GM12878 (cell line): ENCODE measurements around the gene TBC1D2B. TPM values are rescaled to one million over a fixed set of nuclear protein-coding genes. Genes with fewer than 3 reads are reported as not detected.
A peak's percentile ranks its signal among the peaks of the same experiment; 100 is the strongest.

Source experiments
- ATAC-seq: fragments of 200-7000 bp; cut with Tn5 transposase; 3 replicates; pipeline ENCODE4 v1.9.1; 2020; ENCODE audit warnings: mild to moderate bottlenecking, moderate library complexity
- BruUV-seq: library from RNA; stranded (reverse); fragments of 400-500 nt; replicated peaks from 2 replicates; lab custom pipeline; 2021; lab: Mats Ljungman, UMichigan
- CTCF ChIA-PET: fragments of 300-600 bp; sonication (Branson Sonifier 250); formaldehyde crosslinking; extraction: SDS; loops from one replicate; lab custom pipeline; 2021; ENCODE audit warnings: inconsistent platforms; lab: Yijun Ruan, JAX
- POLR2A ChIA-PET: fragments of 350-600 bp; formaldehyde crosslinking; extraction: SDS; loops from one replicate; lab custom pipeline; 2021; ENCODE audit warnings: inconsistent platforms; lab: Charles Lee
- RAD21 ChIA-PET: fragments of 300-600 bp; sonication (Branson Sonifier 250); formaldehyde crosslinking; loops from one replicate; lab custom pipeline; 2023; ENCODE audit warnings: antibody characterized with exemption; ENCODE audit not compliant: unreplicated experiment; lab: Charles Lee
- SMC1A ChIA-PET: fragments of 300-600 bp; sonication (Branson Sonifier 250); formaldehyde crosslinking; loops from one replicate; lab custom pipeline; 2023; ENCODE audit not compliant: unreplicated experiment, uncharacterized antibody; lab: Charles Lee
- DNase-seq: peaks from one replicate; pipeline ENCODE4 v3.0.0-alpha.2; 2011; ENCODE audit warnings: low read depth, low spot score
- FAIRE-seq: peaks from 3 replicates; lab custom pipeline; 2011; peaks lifted over from hg19 to GRCh38; lab: Jason Lieb, UNC
- H2AFZ ChIP-seq: 2 replicates; pipeline ENCODE4 v1.6.0; 2011; ENCODE audit warnings: low read depth, low read length, control low read depth; ENCODE audit not compliant: control insufficient read depth
- H3K27ac ChIP-seq: 2 replicates; pipeline ENCODE4 v1.5.1; 2011; ENCODE audit warnings: control low read depth; ENCODE audit not compliant: control insufficient read depth, insufficient read depth
- H3K27me3 ChIP-seq, 2 experiments: replicated peaks in 1 of 2; 2 replicates each; pipeline versions ENCODE4 v1.6.0 to v1.6.1; 2011; ENCODE audit warnings: low read length in 1 of 2; ENCODE audit not compliant: control insufficient read depth in 2 of 2, insufficient read depth in 2 of 2
- H3K36me3 ChIP-seq, 2 experiments: 2 replicates each; pipeline ENCODE4 v1.5.1; 2011; ENCODE audit warnings: low read length in 1 of 2; ENCODE audit not compliant: control insufficient read depth in 2 of 2, insufficient read depth in 2 of 2
- H3K4me1 ChIP-seq: 2 replicates; pipeline ENCODE4 v1.6.1; 2011; ENCODE audit warnings: mild to moderate bottlenecking, low read length, moderate library complexity, mixed read lengths; ENCODE audit not compliant: control insufficient read depth, insufficient read depth
- H3K4me2 ChIP-seq: 2 replicates; pipeline ENCODE4 v1.6.0; 2011; ENCODE audit warnings: control low read depth; ENCODE audit not compliant: control insufficient read depth, insufficient read depth
- H3K4me3 ChIP-seq: fragments of 200-600 bp; sonication (generic); 2 replicates; pipeline ENCODE4 v1.5.1; 2016
- H3K79me2 ChIP-seq: 2 replicates; pipeline ENCODE4 v1.6.0; 2011; ENCODE audit warnings: low read length; ENCODE audit not compliant: control insufficient read depth, insufficient read depth
- H3K9ac ChIP-seq: 2 replicates; pipeline ENCODE4 v1.8.0; 2011; ENCODE audit warnings: low read length, control low read depth, mixed read lengths; ENCODE audit not compliant: control insufficient read depth, insufficient read depth
- H3K9me3 ChIP-seq: replicated peaks from 3 replicates; pipeline ENCODE4 v1.5.1; 2011; ENCODE audit warnings: mild to moderate bottlenecking, low read length; ENCODE audit not compliant: control insufficient read depth, insufficient read depth
- H4K20me1 ChIP-seq: 2 replicates; pipeline ENCODE4 v1.6.0; 2011; ENCODE audit not compliant: control insufficient read depth, insufficient read depth
- ASH2L ChIP-seq: fragments of 300-600, 200-600 bp; sonication (generic); IDR thresholded peaks from 2 replicates; pipeline ENCODE4 v1.6.1; 2017; ENCODE audit warnings: low read depth, mild to moderate bottlenecking, borderline replicate concordance
- CREB1 ChIP-seq: IDR thresholded peaks from 2 replicates; pipeline ENCODE4 v1.6.1; 2012; ENCODE audit warnings: low read depth, mild to moderate bottlenecking, inconsistent platforms
- FOXM1 ChIP-seq: IDR thresholded peaks from 2 replicates; pipeline ENCODE4 v1.6.1; 2012; ENCODE audit warnings: low read depth, mild to moderate bottlenecking, inconsistent platforms, low read length, moderate library complexity
- HDGF ChIP-seq: fragments of 450-650 bp; IDR thresholded peaks from 2 replicates; pipeline ENCODE4 v1.6.1; 2016; ENCODE audit warnings: antibody characterized with exemption
- IRF3 ChIP-seq: fragments of 450-650 bp; IDR thresholded peaks from 2 replicates; pipeline ENCODE4 v1.6.1; 2014; ENCODE audit warnings: mild to moderate bottlenecking
- IRF4 ChIP-seq: IDR thresholded peaks from 2 replicates; pipeline ENCODE4 v1.6.1; 2011; ENCODE audit warnings: low read depth, low read length
- MEF2B ChIP-seq: fragments of 450-650 bp; IDR thresholded peaks from 2 replicates; pipeline ENCODE4 v1.6.1; 2018; ENCODE audit warnings: mild to moderate bottlenecking, moderate library complexity; ENCODE audit not compliant: partially characterized antibody, poor library complexity, severe bottlenecking
- MXI1 ChIP-seq: fragments of 150-350 bp; IDR thresholded peaks from 2 replicates; pipeline ENCODE4 v1.6.1; 2011; ENCODE audit warnings: low read depth, mild to moderate bottlenecking, inconsistent platforms, low read length, improper control_type of control experiment
- POLR2AphosphoS2 ChIP-seq: IDR thresholded peaks from 2 replicates; pipeline ENCODE4 v1.6.1; 2011; ENCODE audit warnings: low read depth, mild to moderate bottlenecking, low read length, improper control_type of control experiment, moderate library complexity
- POU2F2 ChIP-seq: IDR thresholded peaks from 3 replicates; pipeline ENCODE4 v1.6.1; 2011; ENCODE audit warnings: low read depth, mild to moderate bottlenecking, low read length, borderline replicate concordance
- RELB ChIP-seq: fragments of 450-650 bp; IDR thresholded peaks from 2 replicates; pipeline ENCODE4 v1.6.1; 2017; ENCODE audit warnings: low read depth, mild to moderate bottlenecking, moderate library complexity
- SMARCA5 ChIP-seq: fragments of 450-650 bp; IDR thresholded peaks from 2 replicates; pipeline ENCODE4 v1.6.1; 2017; ENCODE audit warnings: mild to moderate bottlenecking
- YY1 ChIP-seq: IDR thresholded peaks from 2 replicates; pipeline ENCODE4 v1.6.1; 2011; ENCODE audit warnings: low read depth, mild to moderate bottlenecking, low read length
- ZBED1 ChIP-seq: IDR thresholded peaks from 2 replicates; pipeline ENCODE4 v1.6.1; 2016; ENCODE audit warnings: borderline replicate concordance
- ZZZ3 ChIP-seq: IDR thresholded peaks from 2 replicates; pipeline ENCODE4 v1.6.1; 2011; ENCODE audit warnings: low read depth; ENCODE audit not compliant: control insufficient read depth, insufficient read length
- WGBS: methylation state at CpG from one replicate; pipeline ENCODE4 v1.1.6; 2016; ENCODE audit warnings: low lambda C conversion rate; ENCODE audit not compliant: insufficient replicate concordance, insufficient coverage; ENCODE audit errors: missing lambda C conversion rate; 5-methylcytosine and 5-hydroxymethylcytosine counted together
- in situ Hi-C: fragments of 300-500 bp; cut with MboI; formaldehyde crosslinking; loops from 9 replicates; pipeline ENCODE4 v1.14.3; 2018; ENCODE audit warnings: mixed read lengths
- intact Hi-C: fragments of 100-400 bp; cut with micrococcal nuclease; formaldehyde crosslinking; loops from one replicate; pipeline ENCODE4 v1.14.2; 2022; ENCODE audit not compliant: unreplicated experiment
- polyA plus RNA-seq, 11 experiments: library from polyadenylated mRNA; depleted of rRNA in 4 of 11; unstranded in 6 of 11; stranded (reverse) in 5 of 11; fragments of >200 nt; fragmentation: Nextera tagmentation in 4 of 11; fragmentation: Illumina TruSeq in 1 of 11; extraction: Ambion mirVana in 4 of 11; extraction: Trizol in 1 of 11; gene quantifications; 1 replicate in 1 of 11; 2 replicates in 10 of 11; pipeline versions ENCODE4 v1.2.1 to v1.2.3, GENCODE V29; 2011 to 2016; ENCODE audit warnings: inconsistent platforms in 2 of 11, missing spikeins in 2 of 11, low read depth in 1 of 11
- total RNA-seq, 4 experiments: library from RNA; depleted of rRNA in 3 of 4; stranded (reverse); fragments of >200 nt in 3 of 4; fragmentation: Illumina TruSeq in 1 of 4; extraction: Trizol in 1 of 4; gene quantifications; 2 replicates each; pipeline versions ENCODE4 v1.2.1 to v1.2.3, GENCODE V29; 2013 to 2021
- TF ChIP-seq, protein P1 (sequence below): fragments of 450-650 bp; IDR thresholded peaks from 2 replicates; pipeline ENCODE4 v1.6.1; 2017; ENCODE audit warnings: mild to moderate bottlenecking, moderate library complexity
- TF ChIP-seq, protein P2 (sequence below): IDR thresholded peaks from 2 replicates; pipeline ENCODE4 v1.6.1; 2012; ENCODE audit warnings: low read depth, low read length, improper control_type of control experiment

Gene TBC1D2B
- total and polyA plus RNA-seq, 10 of the 15 experiments (the other 5 are each of a cell fraction or from before 2014, with no cell fraction given) = 1.3 to 53.4 (median 19.4) TPM

DNA sequence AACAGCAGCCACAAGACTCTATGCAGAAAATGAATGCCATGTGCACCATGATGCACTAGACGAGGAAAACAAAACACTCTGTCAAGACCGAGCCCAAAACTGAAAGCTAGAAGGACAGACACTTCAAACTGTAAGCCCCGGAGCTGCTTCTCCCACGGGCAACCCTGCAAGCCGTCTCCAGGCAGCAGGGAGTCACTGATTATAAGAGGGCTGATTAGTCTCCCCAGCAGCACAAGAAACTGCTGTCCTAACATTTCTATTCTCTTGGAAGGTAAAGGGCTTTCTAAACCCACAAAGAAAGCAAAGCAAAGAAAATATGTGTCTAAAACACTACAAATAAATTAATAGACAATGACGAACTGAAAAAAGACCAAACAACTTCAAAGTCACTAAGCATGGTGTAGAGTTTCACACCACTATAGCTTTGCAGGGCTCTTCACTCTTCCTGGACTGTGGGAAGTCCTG is 15.5 kb downstream of the TBC1D2B start:
- intact Hi-C loops = no loop called here
- H3K9ac ChIP-seq = peak overlapping the region; percentile 62
- 0 out of 2 replicates have a peak, but pooled peaks have one; percentile 45 for TF ChIP-seq SMARCA5
- TF ChIP-seq, protein P1, sequence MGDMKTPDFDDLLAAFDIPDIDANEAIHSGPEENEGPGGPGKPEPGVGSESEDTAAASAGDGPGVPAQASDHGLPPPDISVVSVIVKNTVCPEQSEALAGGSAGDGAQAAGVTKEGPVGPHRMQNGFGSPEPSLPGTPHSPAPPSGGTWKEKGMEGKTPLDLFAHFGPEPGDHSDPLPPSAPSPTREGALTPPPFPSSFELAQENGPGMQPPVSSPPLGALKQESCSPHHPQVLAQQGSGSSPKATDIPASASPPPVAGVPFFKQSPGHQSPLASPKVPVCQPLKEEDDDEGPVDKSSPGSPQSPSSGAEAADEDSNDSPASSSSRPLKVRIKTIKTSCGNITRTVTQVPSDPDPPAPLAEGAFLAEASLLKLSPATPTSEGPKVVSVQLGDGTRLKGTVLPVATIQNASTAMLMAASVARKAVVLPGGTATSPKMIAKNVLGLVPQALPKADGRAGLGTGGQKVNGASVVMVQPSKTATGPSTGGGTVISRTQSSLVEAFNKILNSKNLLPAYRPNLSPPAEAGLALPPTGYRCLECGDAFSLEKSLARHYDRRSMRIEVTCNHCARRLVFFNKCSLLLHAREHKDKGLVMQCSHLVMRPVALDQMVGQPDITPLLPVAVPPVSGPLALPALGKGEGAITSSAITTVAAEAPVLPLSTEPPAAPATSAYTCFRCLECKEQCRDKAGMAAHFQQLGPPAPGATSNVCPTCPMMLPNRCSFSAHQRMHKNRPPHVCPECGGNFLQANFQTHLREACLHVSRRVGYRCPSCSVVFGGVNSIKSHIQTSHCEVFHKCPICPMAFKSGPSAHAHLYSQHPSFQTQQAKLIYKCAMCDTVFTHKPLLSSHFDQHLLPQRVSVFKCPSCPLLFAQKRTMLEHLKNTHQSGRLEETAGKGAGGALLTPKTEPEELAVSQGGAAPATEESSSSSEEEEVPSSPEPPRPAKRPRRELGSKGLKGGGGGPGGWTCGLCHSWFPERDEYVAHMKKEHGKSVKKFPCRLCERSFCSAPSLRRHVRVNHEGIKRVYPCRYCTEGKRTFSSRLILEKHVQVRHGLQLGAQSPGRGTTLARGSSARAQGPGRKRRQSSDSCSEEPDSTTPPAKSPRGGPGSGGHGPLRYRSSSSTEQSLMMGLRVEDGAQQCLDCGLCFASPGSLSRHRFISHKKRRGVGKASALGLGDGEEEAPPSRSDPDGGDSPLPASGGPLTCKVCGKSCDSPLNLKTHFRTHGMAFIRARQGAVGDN = peak; percentile 59
- peak; percentile 51; the same call in 1 of the 2 replicates for TF ChIP-seq ASH2L
- TF ChIP-seq ZZZ3 = no peak
- TF ChIP-seq RELB = peak; percentile 36; the same call in 1 of the 2 replicates
- no peak for TF ChIP-seq IRF3
- TF ChIP-seq, protein P2, sequence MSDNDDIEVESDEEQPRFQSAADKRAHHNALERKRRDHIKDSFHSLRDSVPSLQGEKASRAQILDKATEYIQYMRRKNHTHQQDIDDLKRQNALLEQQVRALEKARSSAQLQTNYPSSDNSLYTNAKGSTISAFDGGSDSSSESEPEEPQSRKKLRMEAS = peak; percentile 28; the same call in 1 of the 2 replicates
- no peak for TF ChIP-seq CREB1
- no peak for TF ChIP-seq IRF4
- TF ChIP-seq MEF2B = peak; percentile 43
- no peak for TF ChIP-seq HDGF
- TF ChIP-seq POU2F2 = no peak
- TF ChIP-seq FOXM1 = 0 out of 2 replicates have a peak, but pooled peaks have one; percentile 18
- TF ChIP-seq ZBED1 = no peak
- TF ChIP-seq MXI1 = 0 out of 2 replicates have a peak, but pooled peaks have one; percentile 34
- TF ChIP-seq YY1 = no peak
- no peak for TF ChIP-seq POLR2AphosphoS2

More for the DNA sequence above, 15.5 kb downstream of the TBC1D2B start:
- Histone ChIP-seq H3K4me3 (peak overlapping the region; percentile 58), H3K79me2 (peaks cover 97% of the 10 kb centered on the region), H2AFZ (peak overlapping the region; percentile 61), H3K27me3 (no peaks in the 10 kb centered on the region), H3K4me2 (peak overlapping the region; percentile 93), H3K4me1 (peaks cover 61% of the 10 kb centered on the region), H3K27ac (peak overlapping the region; percentile 92), H3K36me3 (no peaks in the 10 kb centered on the region), H4K20me1 (no peaks in the 10 kb centered on the region), H3K9me3 (no peaks in the 10 kb centered on the region)
- DNase-seq (no peak), FAIRE-seq (peak; percentile 68), ATAC-seq (peak; percentile 60)
- ChIA-PET SMC1A (interaction anchor here (0.8 to 8.1 kb wide), 18 partner anchors 8 to 102 kb away, joined by 3 to 119 read pairs (median 6); no protein-coding TSS in a partner anchor), CTCF (interaction anchor here (0.8 to 8.2 kb wide), 13 partner anchors 9 to 192 kb away, joined by 3 to 87 read pairs (median 5); no protein-coding TSS in a partner anchor), POLR2A (interaction anchor here (0.5 to 5.7 kb wide), 7 partner anchors 7 to 98 kb away, joined by 3 to 50 read pairs (median 9); no protein-coding TSS in a partner anchor), RAD21 (interaction anchor here (0.9 to 3.7 kb wide), 11 partner anchors 11 to 50 kb away, joined by 3 to 48 read pairs (median 4); partner anchors contain the start of gene TBC1D2B)
- no TSS peak for BruUV-seq
- in situ Hi-C loops = no loop called here
- WGBS = 0% methylated on average over 6 of the region's 6 CpGs
